NB4 (cell line): ENCODE measurements around the gene GGT6.

Source experiments
- MYC ChIP-seq: IDR thresholded peaks from 2 replicates; pipeline ENCODE4 v1.6.1; 2011; ENCODE audit warnings: low read depth, low read length
- POLR2A ChIP-seq: IDR thresholded peaks from 2 replicates; pipeline ENCODE4 v1.6.1; 2011; ENCODE audit warnings: mild to moderate bottlenecking; ENCODE audit not compliant: insufficient read length; ENCODE audit errors: extremely low read depth
- TF ChIP-seq, protein P1 (sequence below): IDR thresholded peaks from one replicate; pipeline ENCODE4 v1.5.1; 2012; ENCODE audit warnings: low read depth, low read length
- TF ChIP-seq, protein P2 (sequence below): IDR thresholded peaks from 2 replicates; pipeline ENCODE4 v1.6.1; 2011; ENCODE audit warnings: low read depth, low read length

DNA sequence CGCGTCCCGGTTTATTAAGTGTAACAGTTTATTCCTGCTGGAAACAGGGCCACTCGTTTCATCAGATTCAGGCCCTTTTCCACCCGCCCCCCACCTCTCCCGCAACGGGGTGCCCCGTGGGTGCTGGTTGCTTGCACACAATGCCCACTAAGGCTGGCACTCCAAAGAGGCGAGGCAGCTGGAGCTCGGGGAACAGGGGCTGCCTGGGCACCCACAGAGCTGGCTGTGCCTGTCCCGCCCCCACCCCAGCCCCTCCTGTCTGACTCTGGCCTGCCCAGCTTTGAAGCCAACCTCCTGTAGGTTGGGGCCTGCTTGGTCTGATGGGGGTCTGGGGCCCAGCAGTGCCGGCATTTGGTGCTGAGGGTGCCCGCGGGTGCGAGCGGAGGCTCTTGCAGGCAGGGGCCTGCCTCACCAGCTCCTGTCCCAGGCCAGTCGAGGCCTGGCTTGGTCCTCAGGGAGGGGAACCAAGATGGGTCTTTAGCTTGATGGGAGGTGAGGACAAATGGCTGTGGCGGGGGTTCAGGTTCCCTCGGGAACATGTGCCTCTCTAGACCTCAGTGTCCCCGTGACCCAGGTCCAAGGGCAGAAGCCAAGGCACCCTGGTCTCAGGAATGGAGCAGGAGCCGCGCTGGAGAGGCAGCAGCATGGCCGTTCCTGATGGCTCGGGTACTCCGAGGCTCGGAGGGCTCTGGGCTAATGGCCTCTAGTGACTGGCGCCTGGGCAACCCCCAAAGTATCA is 25.3 kb downstream of the GGT6 start:
- TF ChIP-seq, protein P1, sequence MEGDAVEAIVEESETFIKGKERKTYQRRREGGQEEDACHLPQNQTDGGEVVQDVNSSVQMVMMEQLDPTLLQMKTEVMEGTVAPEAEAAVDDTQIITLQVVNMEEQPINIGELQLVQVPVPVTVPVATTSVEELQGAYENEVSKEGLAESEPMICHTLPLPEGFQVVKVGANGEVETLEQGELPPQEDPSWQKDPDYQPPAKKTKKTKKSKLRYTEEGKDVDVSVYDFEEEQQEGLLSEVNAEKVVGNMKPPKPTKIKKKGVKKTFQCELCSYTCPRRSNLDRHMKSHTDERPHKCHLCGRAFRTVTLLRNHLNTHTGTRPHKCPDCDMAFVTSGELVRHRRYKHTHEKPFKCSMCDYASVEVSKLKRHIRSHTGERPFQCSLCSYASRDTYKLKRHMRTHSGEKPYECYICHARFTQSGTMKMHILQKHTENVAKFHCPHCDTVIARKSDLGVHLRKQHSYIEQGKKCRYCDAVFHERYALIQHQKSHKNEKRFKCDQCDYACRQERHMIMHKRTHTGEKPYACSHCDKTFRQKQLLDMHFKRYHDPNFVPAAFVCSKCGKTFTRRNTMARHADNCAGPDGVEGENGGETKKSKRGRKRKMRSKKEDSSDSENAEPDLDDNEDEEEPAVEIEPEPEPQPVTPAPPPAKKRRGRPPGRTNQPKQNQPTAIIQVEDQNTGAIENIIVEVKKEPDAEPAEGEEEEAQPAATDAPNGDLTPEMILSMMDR = no peak
- TF ChIP-seq POLR2A = no peak
- TF ChIP-seq MYC = no peak
- TF ChIP-seq, protein P2, sequence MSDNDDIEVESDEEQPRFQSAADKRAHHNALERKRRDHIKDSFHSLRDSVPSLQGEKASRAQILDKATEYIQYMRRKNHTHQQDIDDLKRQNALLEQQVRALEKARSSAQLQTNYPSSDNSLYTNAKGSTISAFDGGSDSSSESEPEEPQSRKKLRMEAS = no peak
